ENCODE measurements around the gene CRIM1.

Gene CRIM1

DNA sequence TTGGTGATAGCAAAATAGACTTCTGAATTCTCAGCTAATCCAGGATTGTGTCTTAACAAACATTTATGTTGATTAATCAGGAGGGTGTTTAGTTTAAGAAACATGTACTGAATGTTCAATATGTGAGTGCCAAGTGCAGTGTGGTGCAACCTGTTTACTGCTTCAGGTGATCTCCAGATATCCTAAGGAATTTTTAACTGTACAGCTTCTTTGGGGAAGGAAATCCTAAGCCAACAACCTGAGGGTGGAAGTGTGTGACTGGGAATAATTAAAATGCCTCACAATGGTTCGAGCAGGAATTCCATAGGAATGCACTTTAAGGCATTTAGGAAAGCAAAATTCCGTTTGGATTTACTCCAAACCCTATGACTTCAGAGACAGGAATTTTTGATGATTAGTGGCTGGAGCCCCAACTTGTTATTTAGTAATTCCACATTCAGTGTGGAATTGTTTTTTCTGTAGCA, 16.4 kb downstream of the CRIM1 start:
- no peak for DNase-seq (ENCODE audit: low read depth in 2 of 2)

DNA sequence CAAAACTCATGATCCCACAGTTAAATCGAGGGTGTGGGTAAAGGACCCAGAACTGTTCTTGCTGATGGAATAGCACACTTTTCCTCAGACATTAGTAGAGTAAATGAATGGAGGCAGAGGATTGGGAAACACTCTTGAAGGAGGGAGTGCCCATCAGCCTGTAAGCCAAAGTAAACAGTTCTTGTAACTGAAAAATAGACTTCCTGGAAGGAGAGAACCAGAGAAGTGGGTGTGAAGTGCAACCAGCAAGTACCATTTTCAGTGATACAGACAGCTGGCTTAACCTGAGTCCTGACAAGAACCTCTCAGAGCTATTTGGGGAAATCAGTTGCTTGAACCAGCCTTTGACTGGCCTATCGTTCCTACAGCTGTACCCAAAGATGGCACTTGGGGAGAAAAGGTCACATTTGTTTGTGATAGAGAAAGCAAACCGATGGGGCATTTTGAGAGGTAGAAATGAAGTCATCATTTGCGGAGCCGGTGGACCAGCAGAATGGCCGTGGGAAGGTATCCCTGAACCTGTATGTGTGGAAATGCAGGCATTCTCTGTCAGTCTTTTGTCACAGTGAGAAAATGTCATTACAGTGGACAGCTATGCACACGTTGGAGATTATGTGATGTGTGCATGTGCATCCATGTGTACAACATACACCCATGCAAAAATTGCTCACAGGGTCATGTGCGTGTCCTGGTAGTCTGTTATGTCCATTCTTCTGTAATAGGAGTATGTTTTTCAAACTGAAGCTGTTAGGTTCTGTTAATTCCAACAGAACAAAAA, 17.8 kb downstream of the CRIM1 start:
- DNase-seq (ENCODE audit: low read depth in 2 of 2), result no peak

DNA sequence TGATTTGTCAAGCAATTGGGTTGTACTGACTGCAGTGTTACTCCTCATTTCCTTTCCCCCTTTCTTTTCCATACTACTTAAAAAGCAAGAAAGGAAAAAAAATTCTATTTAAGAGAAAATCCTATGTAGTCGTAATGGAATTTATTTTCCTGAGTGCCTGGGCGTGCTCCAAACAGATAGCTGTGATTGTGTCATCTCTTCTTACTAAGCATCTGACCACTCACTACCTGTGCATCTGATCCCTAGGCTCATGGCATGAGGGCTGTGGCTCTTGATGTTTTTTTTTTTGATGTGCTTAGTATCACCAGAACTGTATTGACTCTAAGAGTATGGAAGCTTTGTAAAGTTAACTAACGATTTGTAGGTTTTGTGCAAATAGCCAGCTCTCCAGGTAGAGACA, 19.0 kb downstream of the CRIM1 start:
- no peak for DNase-seq (ENCODE audit: low read depth in 2 of 2)

DNA sequence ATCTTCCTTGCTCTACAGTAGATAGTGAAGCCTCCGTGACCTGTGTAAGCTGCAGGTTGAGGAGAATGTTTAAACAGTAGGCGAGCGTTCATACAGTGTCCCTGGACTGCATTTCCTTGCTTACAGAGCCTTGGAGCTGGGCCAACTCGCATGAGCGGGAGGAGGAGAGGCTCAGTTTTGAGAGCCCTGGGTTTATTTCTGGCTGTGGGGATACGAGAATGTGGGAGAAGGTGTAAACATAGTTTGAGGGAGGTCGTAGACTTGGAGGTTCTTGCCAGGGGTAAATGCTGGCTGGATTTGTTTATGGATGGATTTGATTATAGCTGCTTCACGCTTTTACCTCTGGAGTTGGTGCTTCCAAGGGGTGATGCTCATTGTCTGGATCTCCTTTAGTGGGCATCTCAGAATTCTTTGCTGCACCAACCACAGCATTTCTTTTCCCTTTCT, 20.8 kb downstream of the CRIM1 start:
- DNase-seq (ENCODE audit: low read depth in 2 of 2), result no peak

DNA sequence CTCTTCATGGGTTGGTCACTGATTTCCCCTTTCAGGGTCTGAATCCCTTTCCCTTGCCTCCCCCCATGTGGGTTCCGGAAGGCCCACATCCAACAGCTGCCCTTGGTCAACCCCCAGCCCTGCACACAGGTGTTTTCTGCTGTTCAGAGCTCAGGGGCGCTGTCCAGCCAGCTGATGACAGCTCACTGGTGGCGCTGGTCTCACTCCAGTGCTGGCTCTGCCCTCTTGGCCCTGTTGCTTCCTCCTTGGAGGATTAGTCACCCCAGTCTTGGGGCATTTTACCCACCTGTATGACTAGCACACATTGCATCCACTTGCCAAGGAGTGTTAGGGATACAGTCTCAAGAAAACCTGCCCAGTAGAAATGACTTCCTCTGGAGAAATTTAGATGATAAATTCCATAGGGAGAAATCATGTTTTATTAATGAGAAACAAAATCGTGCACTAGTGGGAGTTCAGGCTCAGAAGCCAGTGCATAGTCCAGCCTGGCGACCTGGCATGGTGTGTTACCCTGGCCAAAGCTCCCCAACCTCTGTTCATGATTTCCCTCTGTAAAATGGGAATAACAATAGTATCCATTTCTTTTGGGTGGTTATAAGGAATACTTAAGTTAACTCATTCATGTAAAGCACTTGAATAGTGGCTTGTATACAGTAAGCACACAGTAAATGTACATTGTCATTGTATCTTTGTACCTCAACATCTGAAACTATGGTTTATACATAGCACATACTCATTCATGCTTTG, 21.6 kb downstream of the CRIM1 start:
- no peak for DNase-seq (ENCODE audit: low read depth in 2 of 2)

DNA sequence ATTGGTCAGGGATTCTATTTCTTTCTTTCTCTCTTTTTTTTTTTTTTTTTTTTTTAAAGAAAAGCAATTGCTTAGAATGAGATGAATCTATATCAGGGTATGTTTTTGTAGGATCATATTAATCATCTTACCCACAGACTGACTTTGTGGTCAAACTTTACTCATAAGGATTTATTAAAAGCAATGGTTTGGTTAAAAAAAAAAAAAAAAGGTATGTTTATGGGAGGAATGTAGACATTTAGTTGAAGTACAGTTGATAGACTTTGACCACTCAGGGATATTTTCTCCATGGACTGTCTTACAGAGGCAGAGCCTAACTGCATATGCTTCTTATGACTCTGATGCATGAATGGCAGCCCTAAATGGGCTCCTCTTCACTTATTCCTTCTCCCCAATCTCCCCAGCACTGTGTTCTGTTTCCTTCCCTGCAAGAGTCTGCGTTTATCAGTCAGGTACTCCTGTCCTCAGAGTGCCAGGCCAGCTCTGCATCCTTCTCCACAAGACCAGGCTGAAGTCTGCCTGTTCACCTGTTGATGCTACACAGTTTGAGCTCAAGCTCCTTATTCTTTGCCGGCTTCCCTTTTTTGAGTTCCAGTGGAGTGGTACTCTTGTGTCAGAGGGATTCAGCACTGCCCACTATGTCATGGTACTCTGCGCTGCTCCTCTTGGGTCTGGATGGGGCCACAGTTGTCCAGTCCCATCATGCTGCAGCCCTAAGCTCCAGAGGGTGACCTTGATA, 24.3 kb downstream of the CRIM1 start:
- no peak for DNase-seq (ENCODE audit: low read depth in 2 of 2)

DNA sequence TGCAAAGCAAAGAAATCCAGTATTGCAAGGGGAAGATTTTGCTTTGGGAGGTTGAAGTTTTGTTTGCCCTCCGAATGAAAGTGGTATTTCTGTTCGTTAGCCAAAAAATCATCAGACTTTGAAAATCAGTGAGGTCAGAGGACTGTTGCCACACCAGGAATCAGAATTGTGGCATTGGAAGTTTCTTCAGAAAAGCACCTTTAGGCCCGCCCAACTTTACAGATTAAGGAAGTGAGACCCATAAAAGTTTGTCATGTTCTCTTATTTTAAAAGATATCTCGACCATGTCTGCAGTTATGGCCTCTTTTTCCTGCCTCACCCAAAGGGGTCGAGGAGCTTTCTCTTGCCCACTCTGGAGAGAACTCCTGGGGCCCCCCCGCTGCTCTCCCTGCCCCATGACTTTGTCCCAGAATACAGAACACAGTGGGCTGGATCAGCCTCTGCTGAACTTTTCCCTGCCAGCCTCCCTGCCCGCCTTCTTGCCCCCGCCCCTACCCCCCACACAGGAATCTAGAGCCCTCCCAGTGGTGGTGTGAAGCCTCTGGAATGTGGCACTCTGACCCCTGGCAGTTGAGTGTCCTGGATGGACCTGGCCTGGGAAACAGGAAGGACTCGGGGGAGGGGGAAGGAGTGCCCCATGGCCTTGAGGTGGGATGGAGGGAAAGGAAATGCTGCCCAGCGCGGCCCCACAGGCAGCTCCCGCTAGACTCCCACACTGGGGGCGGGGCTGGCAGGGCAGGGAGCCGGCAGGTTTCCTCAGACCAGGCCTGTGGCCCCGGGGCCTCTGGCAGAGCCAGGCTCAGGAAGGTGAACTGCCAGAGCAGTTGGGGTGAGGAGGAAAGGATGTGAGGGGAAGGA, 25.3 kb downstream of the CRIM1 start:
- no peak for DNase-seq (ENCODE audit: low read depth in 2 of 2)

DNA sequence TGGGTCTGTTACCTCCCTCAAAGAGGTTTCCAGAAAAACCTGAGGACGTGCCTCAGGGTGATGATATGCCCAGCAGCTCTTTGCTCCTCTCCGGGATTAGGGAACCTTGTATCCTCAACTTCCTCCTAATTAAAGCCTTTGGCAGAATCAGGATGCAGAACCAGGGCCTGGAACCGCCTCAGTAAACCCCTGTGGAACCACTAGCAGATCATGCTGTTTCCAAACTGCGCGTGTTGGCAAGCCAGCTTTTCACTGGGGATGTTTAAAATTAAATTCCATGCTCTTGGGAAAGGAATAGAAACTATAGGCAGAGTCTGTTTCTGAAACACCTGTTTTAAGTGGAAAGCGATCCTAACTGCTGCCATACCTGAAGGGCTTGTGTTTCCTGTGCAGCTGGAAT, 26.4 kb downstream of the CRIM1 start:
- DNase-seq (ENCODE audit: low read depth in 2 of 2), result no peak

DNA sequence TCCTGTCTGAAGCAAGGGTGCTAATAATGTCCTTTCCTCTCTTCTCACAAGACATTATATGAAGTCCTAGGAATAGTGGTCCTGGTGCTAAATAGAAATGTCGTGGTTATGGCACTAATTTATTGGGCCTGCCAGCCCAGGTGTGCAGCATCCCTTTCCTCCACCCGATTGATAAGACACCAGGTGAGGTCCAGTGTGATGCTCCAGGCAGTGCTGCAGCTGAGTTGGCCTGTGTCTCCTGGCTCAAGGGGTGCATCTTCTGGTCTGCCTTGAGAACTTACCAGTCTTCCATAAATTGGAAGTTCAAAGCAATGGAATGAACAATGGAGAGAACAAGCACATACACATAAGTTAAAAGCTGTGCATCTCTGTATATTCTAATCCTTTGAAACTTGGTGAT, 26.9 kb downstream of the CRIM1 start:
- no peak for DNase-seq (ENCODE audit: low read depth in 2 of 2)

DNA sequence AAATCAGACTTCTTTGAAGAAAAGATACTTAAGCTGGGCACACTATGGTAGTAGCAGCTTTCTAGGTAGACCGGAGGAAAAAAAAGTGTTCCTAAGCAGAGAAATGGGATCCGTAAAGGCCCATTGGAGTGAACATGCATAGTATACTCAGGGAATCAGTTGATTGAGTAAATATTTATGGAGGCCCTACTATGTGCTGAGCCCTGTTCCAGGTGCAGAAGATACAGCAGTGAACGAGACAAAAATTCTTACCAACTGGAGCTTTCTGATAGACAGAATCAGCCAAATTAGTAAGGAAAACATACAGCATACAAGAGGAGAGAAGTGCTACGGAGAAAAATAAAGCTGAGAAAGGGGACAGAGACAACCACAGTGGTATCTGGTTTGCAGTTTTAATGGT, 28.1 kb downstream of the CRIM1 start:
- no peak for DNase-seq (ENCODE audit: low read depth in 2 of 2)

DNA sequence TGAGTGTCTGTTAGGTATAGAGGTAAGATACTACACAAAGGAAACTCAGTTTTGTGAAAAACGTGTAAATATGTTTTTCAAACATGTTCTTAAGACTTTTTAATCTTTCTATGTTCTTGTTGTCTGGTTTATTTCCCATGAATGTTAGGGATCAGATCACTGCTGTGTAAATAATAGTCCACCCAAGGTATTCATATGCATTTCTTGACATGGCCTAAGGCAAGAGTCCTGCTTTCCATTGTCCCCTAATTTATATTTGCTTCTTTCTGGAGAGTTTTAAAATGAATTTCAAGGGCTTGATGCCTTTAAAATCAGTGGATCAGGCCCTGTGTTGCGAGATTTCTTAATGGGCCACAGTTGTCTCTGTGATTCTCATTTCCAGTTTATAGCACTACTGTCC, 28.9 kb downstream of the CRIM1 start:
- DNase-seq (ENCODE audit: low read depth in 2 of 2), result no peak

DNA sequence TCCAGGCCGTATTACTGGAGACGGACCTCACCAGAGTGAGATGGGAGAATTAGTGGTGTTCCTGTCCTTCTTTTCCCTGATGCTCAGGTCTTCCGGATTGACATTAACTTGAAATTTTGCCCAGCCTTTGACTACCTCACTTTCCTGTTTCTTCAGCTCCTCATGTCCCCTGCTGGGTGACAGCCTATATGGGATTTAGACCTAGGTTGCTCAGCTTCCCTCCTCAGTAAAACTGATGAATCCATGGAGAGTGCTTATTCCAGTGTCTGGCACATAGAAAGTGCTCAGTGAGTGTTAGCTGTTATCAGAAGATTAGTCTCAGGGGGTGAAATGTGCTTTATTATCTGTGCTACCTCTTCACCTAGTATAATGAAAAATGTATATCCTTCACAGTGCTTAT, 30.0 kb downstream of the CRIM1 start:
- no peak for DNase-seq (ENCODE audit: low read depth in 2 of 2)

DNA sequence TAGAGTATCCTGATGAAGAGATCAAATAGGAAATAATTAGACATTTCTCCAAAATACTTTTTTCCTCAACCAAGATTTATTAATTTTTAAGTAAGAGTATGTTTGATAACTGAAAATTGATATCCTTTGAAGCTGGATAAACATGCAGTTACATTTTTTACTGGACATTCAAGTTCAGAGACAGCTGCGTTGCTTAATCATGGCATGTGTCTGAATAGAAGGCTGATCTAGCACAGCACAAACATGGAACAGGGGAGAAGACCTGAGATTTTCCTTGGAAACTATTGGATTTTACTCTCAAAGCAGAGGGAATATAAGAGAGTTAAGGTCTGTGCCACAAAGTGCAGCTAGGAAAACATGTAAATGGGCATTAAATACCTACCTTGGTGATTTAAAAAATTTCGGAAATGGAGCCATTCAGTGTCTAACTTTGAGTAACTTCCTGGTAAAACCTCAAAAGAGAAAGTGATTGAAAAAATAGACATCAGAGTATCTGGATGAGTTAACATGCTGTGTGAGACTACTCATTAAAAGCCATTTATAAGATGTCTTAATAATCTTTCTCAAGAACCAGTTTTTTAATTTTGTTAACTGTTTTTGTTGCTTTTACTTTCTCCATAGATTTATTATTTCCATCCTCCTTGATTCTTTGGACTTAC, 31.8 kb downstream of the CRIM1 start:
- DNase-seq (ENCODE audit: low read depth in 2 of 2), result no peak

DNA sequence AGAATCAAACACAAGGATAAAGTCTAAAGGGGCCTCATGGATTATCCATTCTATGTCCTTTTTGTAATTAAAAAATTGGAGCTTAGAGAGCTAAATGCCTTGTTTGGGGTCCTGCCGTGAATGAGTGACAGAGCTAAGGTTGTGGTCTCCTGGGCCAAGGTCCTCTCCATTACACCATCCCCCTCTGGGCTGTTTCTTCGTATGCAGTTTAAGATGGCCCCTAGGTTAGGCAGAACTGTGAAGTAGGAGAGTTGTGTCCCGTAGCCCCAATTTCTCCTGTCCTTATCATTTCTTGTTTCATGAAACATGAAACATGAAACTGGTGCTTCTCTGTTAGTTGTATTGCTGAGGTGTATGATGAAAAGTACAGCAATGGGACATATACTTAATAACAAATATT, 32.9 kb downstream of the CRIM1 start:
- DNase-seq (ENCODE audit: low read depth in 2 of 2), result no peak

DNA sequence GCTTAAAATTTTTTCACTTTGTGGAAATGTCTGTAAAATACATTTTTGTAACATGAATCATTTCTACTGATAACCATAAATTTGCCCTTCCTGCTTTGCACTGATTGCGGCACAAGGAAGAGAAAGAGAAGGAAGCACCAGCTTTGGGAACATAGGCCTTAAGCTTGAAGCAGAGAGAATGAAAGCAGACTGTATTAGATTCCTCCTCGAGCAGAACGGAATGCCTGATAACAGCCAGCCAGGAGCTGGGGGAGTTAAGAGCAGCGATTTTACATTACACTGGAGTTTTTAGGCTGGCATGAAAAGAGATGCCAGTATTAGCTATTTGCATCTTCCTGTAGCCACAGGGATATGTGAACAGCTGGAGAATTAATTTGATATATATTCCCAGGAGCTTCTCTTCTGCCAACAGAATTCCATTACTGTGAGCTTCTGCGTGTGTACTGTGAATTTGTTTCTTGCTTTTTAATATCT, 33.5 kb downstream of the CRIM1 start:
- DNase-seq (ENCODE audit: low read depth in 2 of 2), result no peak

DNA sequence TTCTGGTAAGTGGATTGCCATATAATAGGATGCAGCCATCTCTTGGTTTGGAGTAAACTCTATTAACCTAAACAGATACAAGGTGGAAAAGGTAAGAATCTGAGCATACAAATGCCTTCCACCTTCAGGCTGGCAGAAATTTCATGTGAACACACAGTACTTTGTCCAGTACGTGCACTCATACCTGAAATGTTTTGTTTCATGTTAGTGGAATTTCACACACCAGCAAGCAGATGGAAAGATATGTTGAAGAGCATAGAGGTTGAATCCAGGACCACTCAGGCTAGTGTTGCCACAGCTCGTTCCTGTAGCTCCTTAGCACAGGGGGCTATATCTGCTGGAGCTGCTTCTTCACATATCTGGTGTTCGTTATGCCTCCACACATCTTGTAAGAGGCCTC, 34.0 kb downstream of the CRIM1 start:
- DNase-seq (ENCODE audit: low read depth in 2 of 2), result no peak

DNA sequence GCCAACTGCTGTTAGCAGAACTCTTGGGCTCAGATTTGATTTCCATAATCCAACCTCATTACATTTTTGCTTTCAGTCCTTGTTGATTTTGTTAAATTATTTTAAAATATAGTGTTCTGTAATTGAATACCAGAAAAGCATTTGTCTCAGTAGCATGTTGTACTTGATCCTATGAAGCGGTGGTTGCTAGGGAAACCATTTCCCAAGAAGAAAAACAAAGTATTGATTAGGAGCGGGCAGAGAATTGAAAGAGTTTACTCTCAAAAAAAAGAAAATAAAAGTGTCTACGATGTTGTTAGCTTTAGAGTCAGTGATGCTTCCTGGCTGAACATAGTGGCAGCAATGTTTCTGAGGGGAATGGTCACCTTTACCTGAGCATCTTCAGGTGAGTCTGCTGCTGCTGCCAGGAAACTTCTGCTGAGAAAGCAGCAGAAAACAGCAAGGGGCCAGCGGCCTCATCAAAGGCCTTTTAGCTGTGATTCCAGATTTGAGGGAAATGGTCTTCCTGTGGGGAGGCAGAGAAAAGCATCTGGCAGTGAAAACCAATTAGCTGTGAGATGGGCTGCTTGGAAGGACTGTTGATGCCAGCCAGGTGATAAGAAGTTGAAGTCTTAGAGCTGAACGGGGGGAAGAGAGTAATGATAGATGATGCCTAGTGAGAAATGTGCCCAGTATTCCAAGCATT, 37.1 kb downstream of the CRIM1 start:
- no peak for DNase-seq (ENCODE audit: low read depth in 2 of 2)

DNA sequence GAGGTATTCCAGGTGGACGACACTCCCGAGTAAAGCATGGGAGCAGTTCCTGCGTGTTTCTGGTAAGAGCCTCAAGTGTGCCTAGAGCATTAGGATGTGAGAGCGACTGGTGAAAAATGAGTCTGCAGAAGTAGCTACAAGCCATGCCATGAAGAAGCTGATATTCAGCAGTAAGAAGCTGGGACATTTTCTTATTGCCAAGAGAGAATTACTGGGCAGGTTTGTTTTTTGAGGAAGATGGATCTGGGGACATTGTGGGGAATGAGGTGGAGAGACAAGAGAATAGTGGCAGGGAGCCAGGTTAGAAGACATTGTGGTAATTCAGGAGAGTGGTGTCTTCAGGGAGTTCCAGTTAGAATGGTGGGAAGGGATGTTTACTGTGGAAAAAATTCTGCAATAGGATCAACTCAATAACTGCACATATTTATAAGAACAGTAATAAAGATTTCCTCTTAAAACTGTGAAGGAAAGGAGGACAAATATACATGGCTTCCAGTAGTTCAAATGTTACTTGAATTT, 38.2 kb downstream of the CRIM1 start:
- DNase-seq (ENCODE audit: low read depth in 2 of 2), result no peak

DNA sequence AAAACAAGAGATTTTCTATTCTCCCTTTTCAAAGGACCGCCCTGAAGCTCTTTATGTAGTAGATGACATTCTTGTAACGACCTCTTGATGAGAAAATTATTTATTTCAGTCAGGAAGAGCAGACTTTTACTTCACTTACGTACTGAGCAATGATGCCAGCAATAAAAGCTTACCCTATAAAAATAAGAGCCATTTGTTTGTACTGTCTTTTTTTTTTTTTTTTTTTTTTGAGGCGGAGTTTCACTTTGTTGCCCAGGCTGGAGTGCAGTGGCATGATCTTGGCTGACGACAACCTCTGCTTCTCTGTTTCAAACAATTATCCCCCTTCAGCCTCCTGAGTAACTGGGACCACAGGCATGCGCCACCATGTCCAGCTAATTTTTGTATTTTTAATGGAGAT, 39.2 kb downstream of the CRIM1 start:
- DNase-seq (ENCODE audit: low read depth in 2 of 2), result no peak

DNA sequence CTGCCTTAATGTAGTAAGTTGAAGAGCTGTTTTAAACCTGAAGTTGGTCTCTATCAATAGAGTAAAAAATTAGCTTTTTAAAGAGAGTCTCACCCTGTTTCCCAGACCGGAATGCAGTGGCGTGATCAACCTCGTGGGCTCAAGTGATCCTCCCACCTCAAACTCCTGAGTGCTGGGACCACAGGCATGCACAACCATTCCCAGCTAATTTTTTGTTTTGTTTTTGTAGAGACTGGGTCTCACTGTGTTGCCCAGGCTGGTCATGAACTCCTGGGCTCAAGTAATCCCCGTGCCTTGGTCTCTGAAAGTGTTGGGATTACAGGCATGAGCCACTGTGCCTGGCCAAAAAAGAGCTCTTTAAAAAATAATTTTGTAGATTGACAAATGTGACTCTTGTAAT, 40.3 kb downstream of the CRIM1 start:
- no peak for DNase-seq (ENCODE audit: low read depth in 2 of 2)

All from activated CD4-positive, alpha-beta T cell treated with anti-CD3 and anti-CD28 coated beads for 24 hours (primary cell).